Loucy (cell line): ENCODE measurements around the gene NRXN3.

Experiments
- H2AFZ ChIP-seq: fragments of 200-600 bp; sonication (generic); 2 replicates; pipeline ENCODE4 v1.6.0; 2016; ENCODE audit warnings: antibody characterized with exemption, mild to moderate bottlenecking, low read length, moderate library complexity
- H3F3A ChIP-seq: fragments of 200-600 bp; 2 replicates; pipeline ENCODE4 v1.6.0; 2016; ENCODE audit warnings: antibody characterized with exemption, low read depth, mild to moderate bottlenecking
- H3K27me3 ChIP-seq: fragments of 200-600 bp; sonication (generic); 2 replicates; pipeline ENCODE4 v1.6.1; 2014; ENCODE audit warnings: low read length, mild to moderate bottlenecking; ENCODE audit not compliant: insufficient read depth, poor library complexity, severe bottlenecking
- H3K36me3 ChIP-seq: fragments of 200-600 bp; sonication (generic); 2 replicates; pipeline ENCODE4 v1.6.1; 2016; ENCODE audit warnings: low read length; ENCODE audit not compliant: insufficient read depth
- H3K4me1 ChIP-seq: fragments of 200-600 bp; sonication (generic); 2 replicates; pipeline ENCODE4 v1.5.1; 2014; ENCODE audit warnings: low read length, mild to moderate bottlenecking; ENCODE audit not compliant: insufficient read depth, poor library complexity, severe bottlenecking
- H3K4me2 ChIP-seq: fragments of 200-600 bp; sonication (generic); 2 replicates; pipeline ENCODE4 v1.6.0; 2014; ENCODE audit warnings: antibody characterized with exemption, low read length, low read depth, mild to moderate bottlenecking; ENCODE audit not compliant: poor library complexity, severe bottlenecking
- H3K4me3 ChIP-seq: fragments of 200-600 bp; sonication (generic); 2 replicates; pipeline ENCODE4 v1.5.1; 2014; ENCODE audit warnings: low read length, mild to moderate bottlenecking, mixed read lengths; ENCODE audit not compliant: poor library complexity, severe bottlenecking
- H3K79me2 ChIP-seq: fragments of 200-600 bp; sonication (generic); 2 replicates; pipeline ENCODE4 v1.6.1; 2014; ENCODE audit warnings: low read length; ENCODE audit not compliant: insufficient read depth
- H3K9ac ChIP-seq: fragments of 200-600 bp; sonication (generic); 2 replicates; pipeline ENCODE4 v1.6.0; 2014; ENCODE audit warnings: mild to moderate bottlenecking, low read depth, low read length, moderate library complexity; ENCODE audit not compliant: poor library complexity, severe bottlenecking
- H3K9me2 ChIP-seq: fragments of 200-600 bp; sonication (generic); replicated peaks from 2 replicates; pipeline ENCODE4 v1.6.1; 2016; ENCODE audit warnings: low read depth, low read length, mixed read lengths
- H3K9me3 ChIP-seq: fragments of 200-600 bp; sonication (generic); 2 replicates; pipeline ENCODE4 v1.6.1; 2014; ENCODE audit warnings: mild to moderate bottlenecking, antibody characterized with exemption, low read length, low read depth; ENCODE audit not compliant: insufficient read depth
- H4K20me1 ChIP-seq: fragments of 200-600 bp; sonication (generic); 2 replicates; pipeline ENCODE4 v1.6.0; 2014; ENCODE audit warnings: antibody characterized with exemption, low read length, mild to moderate bottlenecking; ENCODE audit not compliant: insufficient read depth, poor library complexity, severe bottlenecking
- CTCF ChIP-seq: fragments of 200-600 bp; sonication (generic); conservative IDR thresholded peaks from 2 replicates; pipeline ENCODE4 v1.5.1; 2014; ENCODE audit warnings: mild to moderate bottlenecking, antibody characterized with exemption, low read length
- EZH2phosphoT487 ChIP-seq: fragments of 200-600 bp; IDR thresholded peaks from 2 replicates; pipeline ENCODE4 v1.6.1; 2018; ENCODE audit warnings: antibody characterized with exemption, mild to moderate bottlenecking, moderate library complexity, borderline replicate concordance

NRXN3 gene

DNA sequence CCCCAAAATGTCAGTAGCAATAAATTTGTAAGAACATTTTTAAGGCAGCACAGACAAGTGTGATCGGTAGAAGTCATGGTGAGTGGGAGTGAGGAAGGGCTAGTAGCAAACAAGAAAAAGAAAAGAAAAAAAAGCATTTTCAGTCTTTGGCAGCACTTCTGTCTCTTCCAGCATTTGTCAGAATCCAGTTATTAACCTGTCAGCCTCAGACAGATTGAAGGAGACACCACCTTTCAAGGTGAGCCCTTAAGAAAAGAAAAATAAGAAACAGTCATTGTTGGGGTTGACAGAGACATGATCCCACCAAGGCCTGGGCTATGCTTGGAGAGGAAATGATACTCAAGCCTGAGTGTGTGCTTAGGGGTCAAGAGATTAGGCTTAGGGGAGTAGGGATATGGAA is 947.4 kb downstream of the NRXN3 start:
- Histone ChIP-seq H3K9me2 (no peaks in the 10 kb centered on the region), H3K9me3 (no peaks in the 10 kb centered on the region), H3K36me3 (no peaks in the 10 kb centered on the region), H3K27me3 (no peaks in the 10 kb centered on the region), H3K9ac (no peak overlapping the region), H3K4me2 (no peak overlapping the region), H3K4me1 (no peaks in the 10 kb centered on the region), H2AFZ (no peak overlapping the region), H3K79me2 (no peaks in the 10 kb centered on the region), H3K4me3 (no peak overlapping the region), H4K20me1 (no peaks in the 10 kb centered on the region), H3F3A (no peaks in the 10 kb centered on the region)
- TF ChIP-seq EZH2phosphoT487 = no peak
- TF ChIP-seq CTCF = no peak

GRCh38 chr14:79118291-79118690 is 948.1 kb downstream of the NRXN3 start:
- TF ChIP-seq EZH2phosphoT487 (no peak), CTCF (no peak)
- no peaks in the 10 kb centered on the region for H3K27me3 ChIP-seq
- no peaks in the 10 kb centered on the region for H4K20me1 ChIP-seq
- no peak overlapping the region for H3K9ac ChIP-seq
- H3K4me1 ChIP-seq = no peaks in the 10 kb centered on the region
- H2AFZ ChIP-seq = no peak overlapping the region
- H3K9me2 ChIP-seq = no peaks in the 10 kb centered on the region
- no peaks in the 10 kb centered on the region for H3K36me3 ChIP-seq
- no peak overlapping the region for H3K4me2 ChIP-seq
- H3F3A ChIP-seq = no peaks in the 10 kb centered on the region
- H3K9me3 ChIP-seq = no peaks in the 10 kb centered on the region
- no peaks in the 10 kb centered on the region for H3K79me2 ChIP-seq
- H3K4me3 ChIP-seq = no peak overlapping the region

- Histone ChIP-seq H3K4me2 (no peak overlapping the region), H3K9me2 (no peaks in the 10 kb centered on the region), H4K20me1 (no peaks in the 10 kb centered on the region), H3K79me2 (no peaks in the 10 kb centered on the region), H3K36me3 (no peaks in the 10 kb centered on the region), H3F3A (no peaks in the 10 kb centered on the region), H3K4me1 (no peaks in the 10 kb centered on the region), H3K27me3 (no peaks in the 10 kb centered on the region), H2AFZ (no peak overlapping the region), H3K4me3 (no peak overlapping the region), H3K9ac (no peak overlapping the region), H3K9me3 (no peaks in the 10 kb centered on the region)
- TF ChIP-seq EZH2phosphoT487 = no peak
Observed at GRCh38 chr14:79134361-79134760, 964.2 kb downstream of the NRXN3 start.
